Left ventricle myocardium superior (tissue), 1 donor: ENCODE data around the gene MYO1A. TPM values are rescaled to one million over a fixed set of nuclear protein-coding genes. Genes with fewer than 3 reads are reported as not detected.

Source experiments
- ATAC-seq: fragments of 200-7000 bp; cut with Tn5 transposase; one replicate; pipeline ENCODE4 v1.9.1; 2020; ENCODE audit warnings: mild to moderate bottlenecking, moderate library complexity
- DNase-seq: peaks from one replicate; pipeline ENCODE4 v3.0.0-alpha.2; 2020
- intact Hi-C: fragments of 100-400 bp; cut with micrococcal nuclease; formaldehyde crosslinking; loops from one replicate; pipeline ENCODE4 v1.11.0; 2022
- total RNA-seq: library from RNA; stranded (reverse); fragmentation: NEBNext Ultra II Directional; extraction: Animal tissue kit (Norgen Biotek cat#: 25700); gene quantifications from one replicate; pipeline ENCODE4 v1.2.1, GENCODE V29; 2021
- donor health status: DM: no; HTN: yes; CAD: no; lungs with severe emphysema.

MYO1A gene
- total RNA-seq, 1 donor from 2014 or later: not detected

- no peak for ATAC-seq
- no peak for DNase-seq
- intact Hi-C loops: no loop called here
These were observed 46.5 kb downstream of the MYO1A start for GRCh38 chr12:57003395-57003794.

GRCh38 chr12:57001448-57001906 is 48.5 kb downstream of the MYO1A start:
- intact Hi-C loops: no loop called here
- peak; percentile 71 for DNase-seq
- peak; percentile 41 for ATAC-seq

DNA sequence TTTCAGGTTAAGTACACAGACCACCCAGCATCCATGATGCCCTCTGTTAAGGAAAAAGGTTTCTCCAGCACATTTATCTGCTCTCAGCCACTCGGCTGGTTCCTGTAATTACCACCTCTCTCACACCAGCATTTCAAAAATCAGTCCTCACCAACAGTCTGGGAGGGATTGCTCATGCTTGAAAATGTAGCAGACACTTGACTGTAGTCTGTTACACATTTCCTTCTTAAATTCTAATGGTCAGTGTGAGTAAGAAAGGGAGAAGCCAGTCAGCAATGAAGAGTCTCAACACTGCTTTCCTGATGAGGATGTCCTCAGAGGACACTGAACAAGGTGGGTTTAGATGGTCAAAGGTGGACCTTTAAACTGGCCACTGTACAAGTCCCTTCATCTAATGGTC is 49.5 kb downstream of the MYO1A start:
- ATAC-seq (no peak), DNase-seq (no peak)
- intact Hi-C loops: no loop called here

DNA sequence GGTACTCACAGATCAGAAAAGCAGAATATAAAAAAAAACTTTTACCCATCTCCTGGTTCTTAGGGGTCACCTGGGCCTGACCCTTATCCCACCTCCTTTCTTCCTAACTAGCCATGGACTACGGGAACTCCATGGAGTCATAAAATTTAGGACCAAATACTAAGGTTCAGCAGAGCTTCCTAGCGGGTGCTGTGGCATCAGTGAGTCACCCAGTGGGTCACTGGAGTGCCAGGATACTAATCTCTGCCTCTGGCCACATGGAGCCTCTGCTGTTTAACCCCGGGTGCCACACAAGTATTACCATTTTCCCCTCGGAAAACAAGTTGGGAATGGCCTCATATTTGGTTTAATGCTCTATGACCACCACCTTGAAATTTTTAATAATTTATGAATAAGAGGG is 50.5 kb downstream of the MYO1A start:
- intact Hi-C loops: no loop called here
- ATAC-seq (no peak), DNase-seq (no peak)

GRCh38 chr12:56998981-56999380 is 50.9 kb downstream of the MYO1A start:
- intact Hi-C loops: no loop called here
- ATAC-seq (no peak), DNase-seq (no peak)

DNA sequence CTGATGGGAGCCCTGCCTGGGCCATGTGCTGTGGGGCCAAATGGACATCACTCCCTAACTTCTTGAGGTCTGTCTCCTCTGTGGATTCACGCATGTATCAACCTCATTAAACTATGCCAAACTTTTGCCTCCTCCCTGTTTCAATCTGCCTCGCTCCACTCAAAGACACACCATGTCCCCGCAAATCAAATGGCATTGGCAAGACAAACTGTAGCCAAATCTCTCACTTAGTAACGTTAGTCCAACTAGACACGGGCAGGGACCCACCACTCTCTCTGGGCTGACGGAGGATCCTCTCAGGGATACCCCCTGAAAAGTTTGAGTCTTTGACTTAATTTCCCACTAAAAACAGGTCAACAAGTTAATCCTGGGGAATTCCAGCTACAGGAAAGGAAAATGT is 51.6 kb downstream of the MYO1A start:
- intact Hi-C loops: no loop called here
- no peak for DNase-seq
- no peak for ATAC-seq

- ATAC-seq (no peak), DNase-seq (no peak)
- intact Hi-C loops: no loop called here
These were observed 53.0 kb downstream of the MYO1A start for GRCh38 chr12:56996793-56997545.

DNA sequence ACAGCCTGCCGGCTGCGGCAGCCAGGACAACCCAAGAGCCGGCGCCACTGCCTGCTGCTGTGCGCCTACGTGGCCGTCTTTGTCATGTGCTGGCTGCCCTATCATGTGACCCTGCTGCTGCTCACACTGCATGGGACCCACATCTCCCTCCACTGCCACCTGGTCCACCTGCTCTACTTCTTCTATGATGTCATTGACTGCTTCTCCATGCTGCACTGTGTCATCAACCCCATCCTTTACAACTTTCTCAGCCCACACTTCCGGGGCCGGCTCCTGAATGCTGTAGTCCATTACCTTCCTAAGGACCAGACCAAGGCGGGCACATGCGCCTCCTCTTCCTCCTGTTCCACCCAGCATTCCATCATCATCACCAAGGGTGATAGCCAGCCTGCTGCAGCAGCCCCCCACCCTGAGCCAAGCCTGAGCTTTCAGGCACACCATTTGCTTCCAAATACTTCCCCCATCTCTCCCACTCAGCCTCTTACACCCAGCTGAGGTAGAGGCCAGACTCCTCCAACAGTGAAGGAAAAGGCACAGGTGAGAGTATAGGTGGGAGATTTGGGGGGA is 53.9 kb downstream of the MYO1A start:
- intact Hi-C loops: no loop called here
- no peak for ATAC-seq

GRCh38 chr12:56995201-56995929 is 54.6 kb downstream of the MYO1A start:
- DNase-seq (no peak), ATAC-seq (no peak)
- intact Hi-C loops: no loop called here

More for the DNA sequence above, 53.9 kb downstream of the MYO1A start:
- no peak for DNase-seq

GRCh38 chr12:56994231-56994746 is 55.6 kb downstream of the MYO1A start:
- DNase-seq: no peak
- no peak for ATAC-seq
- intact Hi-C loops: no loop called here

DNA sequence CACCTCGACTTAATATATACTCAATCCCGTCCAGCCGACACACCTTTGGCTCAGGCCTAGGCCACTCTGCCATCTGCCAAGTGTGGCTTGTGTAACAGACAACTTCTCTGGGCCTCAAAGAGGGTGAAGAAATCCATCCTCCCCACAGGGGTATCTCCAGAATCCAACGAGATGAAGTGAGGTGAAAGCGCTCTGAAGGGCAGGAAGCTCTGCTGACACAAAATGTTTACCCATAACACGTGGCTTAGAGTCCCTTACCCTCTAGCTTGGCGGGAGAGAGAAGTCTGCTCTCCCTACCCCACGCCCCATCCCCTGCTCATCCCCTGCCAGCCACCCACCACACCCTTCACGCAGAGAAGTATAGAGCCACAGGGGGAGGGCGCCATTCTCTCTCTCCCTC is 56.6 kb downstream of the MYO1A start:
- no peak for ATAC-seq
- DNase-seq: no peak
- intact Hi-C loops: no loop called here

DNA sequence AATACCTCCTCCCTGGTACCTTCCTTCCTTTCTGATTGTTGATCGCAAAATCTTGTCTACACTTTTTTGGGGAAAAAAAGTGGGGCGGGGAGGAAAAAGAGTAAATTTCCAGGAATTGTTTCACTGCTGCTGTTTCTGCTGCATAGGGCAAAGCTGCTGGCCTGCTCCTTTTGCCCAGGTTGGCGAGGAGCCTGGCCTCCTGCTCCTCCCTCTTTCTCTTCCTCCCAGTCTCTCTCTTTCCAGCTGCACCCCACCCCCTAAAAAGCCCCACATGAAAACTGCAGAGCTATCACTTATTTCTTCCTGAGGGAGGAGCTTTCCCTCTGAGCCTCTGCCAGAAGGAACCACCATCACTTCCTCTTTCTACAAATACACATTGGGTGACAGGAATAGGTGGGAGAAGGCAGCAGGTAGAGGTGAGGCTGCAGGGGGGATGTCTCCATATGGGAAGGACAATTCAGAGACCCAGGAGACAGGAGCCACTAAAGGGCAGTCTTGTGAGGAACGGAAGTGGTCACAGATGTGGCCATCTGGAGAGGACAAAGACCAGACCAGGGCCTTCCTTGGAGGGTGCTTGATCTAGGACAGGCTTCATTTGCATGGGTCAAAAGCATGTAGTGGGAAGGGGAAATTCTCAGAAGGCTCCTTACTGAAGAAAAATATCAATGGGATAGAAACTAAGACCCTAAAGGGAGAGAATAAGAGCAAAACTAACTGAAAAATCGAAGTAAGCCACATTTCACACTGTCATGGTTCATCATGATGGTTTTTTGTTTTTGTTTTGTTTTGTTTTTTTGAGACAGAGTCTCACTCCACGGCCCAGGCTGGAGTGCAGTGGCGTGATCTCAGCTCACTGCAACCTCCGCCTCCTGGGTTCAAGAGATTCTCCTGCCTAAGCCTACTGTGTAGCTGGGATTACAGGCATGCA is 58.3 kb downstream of the MYO1A start:
- DNase-seq (peak; percentile 60), ATAC-seq (peak; percentile 45)
- intact Hi-C loops: no loop called here

DNA sequence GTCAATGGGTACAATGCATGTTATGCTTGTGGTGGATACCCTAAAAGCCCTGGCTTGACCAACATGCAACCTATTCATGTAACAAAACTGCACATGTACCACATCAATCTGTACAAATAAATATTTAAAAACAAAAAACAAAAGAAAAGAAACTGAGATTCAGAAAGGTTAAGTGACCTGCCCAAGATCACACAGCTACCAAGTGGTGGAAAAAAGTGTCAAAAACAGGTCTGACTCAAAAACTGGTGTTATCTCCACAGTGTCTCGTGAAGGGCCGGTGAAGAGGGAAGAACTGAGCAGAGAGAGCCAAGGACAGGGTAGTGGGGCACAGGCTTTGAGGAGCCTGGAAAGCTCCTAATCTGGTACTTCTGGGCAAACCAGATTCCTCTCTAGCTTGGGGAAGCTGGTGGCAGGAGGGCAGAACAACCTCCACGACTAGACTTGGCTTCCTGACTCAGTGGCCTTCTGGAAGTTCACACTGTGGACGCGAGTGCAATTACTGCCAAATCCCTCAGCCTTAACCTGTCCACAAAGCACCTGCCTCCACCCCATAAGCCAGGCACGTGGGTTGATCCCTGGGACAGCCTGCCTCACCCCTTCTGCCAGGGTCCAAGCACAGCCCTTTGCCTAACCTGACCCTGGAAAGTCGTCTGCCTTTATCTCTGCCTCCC is 59.1 kb downstream of the MYO1A start:
- intact Hi-C loops: no loop called here
- ATAC-seq: no peak
- DNase-seq: no peak

DNA sequence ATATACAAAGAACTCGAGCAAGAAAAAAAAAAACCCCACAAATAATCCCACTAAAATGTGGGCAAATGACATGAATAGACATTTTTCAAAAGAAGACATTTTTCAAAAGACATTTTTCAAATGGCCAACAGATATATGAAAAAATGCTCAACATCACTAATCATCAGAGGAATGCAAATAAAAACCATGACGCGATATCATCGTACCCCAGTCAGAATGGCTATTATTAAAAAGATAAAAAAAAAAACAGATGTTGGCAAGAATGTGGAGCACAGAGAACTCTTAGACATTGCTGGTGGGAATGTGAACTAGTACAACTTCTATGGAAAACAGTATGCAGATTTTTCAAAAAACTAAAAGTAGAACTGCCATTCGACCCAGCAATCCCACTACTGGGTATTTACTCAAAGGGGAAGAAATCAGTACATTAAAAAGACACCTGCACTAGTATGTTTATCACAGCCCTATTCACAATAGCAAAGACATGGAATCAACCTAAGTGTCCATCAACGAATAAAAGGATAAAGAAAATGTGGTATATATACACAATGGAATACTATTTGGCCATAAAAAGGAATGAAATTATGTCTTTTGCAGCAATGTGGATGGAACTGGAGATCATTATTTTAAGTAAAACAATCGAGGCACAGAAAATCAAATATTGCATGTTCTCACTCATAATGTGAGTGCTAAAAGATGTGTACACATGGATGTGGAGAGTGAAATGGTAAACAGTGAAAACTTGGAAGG is 59.9 kb downstream of the MYO1A start:
- DNase-seq (no peak), ATAC-seq (no peak)
- intact Hi-C loops: no loop called here

DNA sequence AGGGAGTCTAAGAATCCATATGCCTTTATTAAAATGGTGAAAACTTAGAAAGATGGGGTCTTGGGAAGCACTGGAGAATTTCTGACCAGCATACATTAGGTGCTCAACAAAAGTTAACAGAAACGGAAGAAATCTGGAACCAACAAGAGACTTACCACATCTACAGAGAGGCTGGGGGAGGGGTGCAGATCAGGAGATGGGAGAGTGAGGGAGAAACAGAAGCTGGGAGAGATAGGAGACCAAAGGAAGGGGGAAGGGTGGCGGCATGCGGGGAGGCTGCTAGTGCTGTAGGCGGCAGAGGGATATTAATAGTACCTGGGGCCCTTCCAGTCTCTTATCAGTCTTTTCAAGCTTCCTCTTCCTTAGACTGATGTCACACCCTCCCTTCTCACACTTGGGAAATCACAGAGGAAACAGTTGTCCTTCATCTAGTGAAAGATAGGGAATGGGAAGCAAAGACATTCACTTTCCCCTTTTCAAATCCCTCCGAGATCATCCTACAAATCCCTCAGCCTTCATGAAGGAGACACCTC is 61.7 kb downstream of the MYO1A start:
- DNase-seq: no peak
- intact Hi-C loops: no loop called here
- peak; percentile 86 for ATAC-seq

GRCh38 chr12:56987551-56988053 is 62.3 kb downstream of the MYO1A start:
- ATAC-seq (peak; percentile 90), DNase-seq (peak; percentile 86)
- intact Hi-C loops: no loop called here

- intact Hi-C loops: no loop called here
- DNase-seq (no peak), ATAC-seq (no peak)
These were observed 62.9 kb downstream of the MYO1A start for GRCh38 chr12:56987011-56987410.
